ENCODE results near the gene RAD54L.
"Not testable (repeated sequence)": the region's sequence is repeated elsewhere in the genome, so short reads cannot be mapped to it uniquely, and the experiment has no call there.

DNA sequence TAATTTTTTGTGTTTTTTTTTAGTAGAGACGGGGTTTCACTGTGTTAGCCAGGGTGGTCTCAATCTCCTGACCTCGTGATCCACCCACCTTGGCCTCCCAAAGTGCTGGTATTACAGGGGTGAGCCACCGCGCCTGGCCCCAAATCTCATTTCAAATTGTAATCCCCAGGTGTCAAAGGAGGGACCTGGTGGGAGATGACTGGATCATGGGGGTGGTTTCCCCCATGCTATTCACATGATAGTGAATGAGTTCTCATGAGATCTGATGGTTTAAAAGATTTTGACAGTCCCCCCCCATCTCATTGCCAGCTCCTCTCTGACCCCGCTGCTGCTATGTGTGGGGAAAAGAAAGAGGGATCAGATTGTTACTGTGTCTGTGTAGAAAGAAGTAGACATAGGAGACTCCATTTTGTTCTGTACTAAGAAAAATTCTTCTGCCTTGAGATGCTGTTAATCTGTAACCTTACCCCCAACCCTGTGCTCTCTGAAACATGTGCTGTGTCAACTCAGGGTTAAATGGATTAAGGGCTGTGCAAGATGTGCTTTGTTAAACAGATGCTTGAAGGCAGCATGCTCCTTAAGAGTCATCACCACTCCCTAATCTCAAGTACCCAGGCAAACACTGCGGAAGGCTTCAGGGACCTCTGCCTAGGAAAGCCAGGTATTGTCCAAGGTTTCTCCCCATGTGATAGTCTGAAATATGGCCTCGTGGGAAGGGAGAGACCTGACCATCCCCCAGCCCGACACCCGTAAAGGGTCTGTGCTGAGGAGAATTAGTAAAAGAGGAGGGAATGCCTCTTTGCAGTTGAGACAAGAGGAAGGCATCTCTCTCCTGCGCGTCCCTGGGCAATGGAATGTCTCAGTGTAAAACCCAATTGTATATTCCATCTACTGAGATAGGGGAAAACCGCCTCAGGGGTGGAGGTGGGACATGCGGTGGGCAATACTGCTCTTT lies 72.7 kb downstream of the RAD54L start:
- not testable (repeated sequence) for TF ChIP-seq EZH2phosphoT487, CTCF, EZH2 (IDR thresholded peaks at IDR 0.05)

Data from neural progenitor cell (in vitro differentiated cells).